ENCODE results near the gene CAPNS2.
"Not testable (repeated sequence)": the region's sequence is repeated elsewhere in the genome, so short reads cannot be mapped to it uniquely, and the experiment has no call there.

CAPNS2 gene

GRCh38 chr16:55567382-55567781 lies 898 bp downstream of the CAPNS2 start:
- DNase-seq (ENCODE audit: low read depth, low spot score) = no peak

GRCh38 chr16:55568207-55568606 lies 1.7 kb downstream of the CAPNS2 start:
- no peak for DNase-seq (ENCODE audit: low read depth, low spot score)

- no peak for DNase-seq (ENCODE audit: low read depth, low spot score)
These were observed 2.5 kb downstream of the CAPNS2 start for GRCh38 chr16:55569025-55569424.

- no peak for DNase-seq (ENCODE audit: low read depth, low spot score)
These were observed 3.7 kb downstream of the CAPNS2 start for GRCh38 chr16:55570159-55570558.

- DNase-seq (ENCODE audit: low read depth, low spot score) = no peak
These were observed 4.9 kb downstream of the CAPNS2 start for GRCh38 chr16:55571191-55571897.

- no peak for DNase-seq (ENCODE audit: low read depth, low spot score)
These were observed 6.0 kb downstream of the CAPNS2 start for GRCh38 chr16:55572439-55572838.

- DNase-seq (ENCODE audit: low read depth, low spot score) = no peak
These were observed 8.3 kb downstream of the CAPNS2 start for GRCh38 chr16:55574811-55575210.

- no peak for DNase-seq (ENCODE audit: low read depth, low spot score)
These were observed 9.0 kb downstream of the CAPNS2 start for GRCh38 chr16:55575496-55575895.

GRCh38 chr16:55576384-55576783 lies 9.9 kb downstream of the CAPNS2 start:
- no peak for DNase-seq (ENCODE audit: low read depth, low spot score)

- DNase-seq (ENCODE audit: low read depth, low spot score) = no peak
These were observed 11.4 kb downstream of the CAPNS2 start for GRCh38 chr16:55577887-55578286.

GRCh38 chr16:55585631-55586030 lies 19.1 kb downstream of the CAPNS2 start:
- no peak for DNase-seq (ENCODE audit: low read depth, low spot score)

GRCh38 chr16:55588799-55589198 lies 22.3 kb downstream of the CAPNS2 start:
- no peak for DNase-seq (ENCODE audit: low read depth, low spot score)

GRCh38 chr16:55592306-55592705 lies 25.8 kb downstream of the CAPNS2 start:
- DNase-seq (ENCODE audit: low read depth, low spot score) = no peak

GRCh38 chr16:55597928-55598327 lies 31.4 kb downstream of the CAPNS2 start:
- no peak for DNase-seq (ENCODE audit: low read depth, low spot score)

- DNase-seq (ENCODE audit: low read depth, low spot score) = no peak
These were observed 39.4 kb downstream of the CAPNS2 start for GRCh38 chr16:55605754-55606336.

GRCh38 chr16:55613613-55614335 lies 47.3 kb downstream of the CAPNS2 start:
- DNase-seq (ENCODE audit: low read depth, low spot score) = no peak

GRCh38 chr16:55615071-55615470 lies 48.6 kb downstream of the CAPNS2 start:
- no peak for DNase-seq (ENCODE audit: low read depth, low spot score)

- DNase-seq (ENCODE audit: low read depth, low spot score) = not testable (repeated sequence)
These were observed 49.2 kb downstream of the CAPNS2 start for GRCh38 chr16:55615670-55616069.

All from activated naive CD8-positive, alpha-beta T cell treated with anti-CD3 and anti-CD28 coated beads, Interleukin-2, amount 50 U/mL, for 16 hours (primary cell).